OCI-LY7 (cell line): ENCODE results near the gene CD300C. TPM values are rescaled to one million over a fixed set of nuclear protein-coding genes. Genes with fewer than 3 reads are reported as not detected.

Experiments
- BruUV-seq: library from RNA; stranded (reverse); fragments of 400-500 nt; replicated peaks from 2 replicates; lab custom pipeline; 2021; lab: Mats Ljungman, UMichigan
- CTCF ChIA-PET: fragments of 300-600 bp; sonication (Branson Sonifier 250); formaldehyde crosslinking; loops from one replicate; lab custom pipeline; 2022; ENCODE audit warnings: antibody characterized with exemption; ENCODE audit not compliant: unreplicated experiment; lab: Charles Lee
- POLR2A ChIA-PET: fragments of 300-600 bp; sonication (Branson Sonifier 250); formaldehyde crosslinking; loops from one replicate; lab custom pipeline; 2022; ENCODE audit warnings: antibody characterized with exemption; lab: Charles Lee
- DNase-seq: peaks from one replicate; pipeline ENCODE4 v3.0.0-alpha.2; 2015; ENCODE audit warnings: low spot score
- H2AFZ ChIP-seq: fragments of 200-600 bp; sonication (generic), shearing (Covaris generic); 2 replicates; pipeline ENCODE4 v1.6.1; 2014; ENCODE audit warnings: mild to moderate bottlenecking, antibody characterized with exemption, low read length, moderate library complexity
- H3K27ac ChIP-seq: fragments of 200-600 bp; sonication (generic); 2 replicates; pipeline ENCODE4 v1.5.1; 2014; ENCODE audit warnings: mixed run types, low read depth, mild to moderate bottlenecking, moderate library complexity, low read length, inconsistent platforms; ENCODE audit not compliant: poor library complexity, severe bottlenecking
- H3K36me3 ChIP-seq: fragments of 200-600 bp; sonication (generic); 2 replicates; pipeline ENCODE4 v1.6.1; 2014; ENCODE audit warnings: mild to moderate bottlenecking, antibody characterized with exemption, low read length, moderate library complexity, mixed read lengths; ENCODE audit not compliant: insufficient read depth
- H3K4me1 ChIP-seq: fragments of 200-600 bp; sonication (generic); 2 replicates; pipeline ENCODE4 v1.5.1; 2014; ENCODE audit warnings: mild to moderate bottlenecking, low read length; ENCODE audit not compliant: insufficient read depth, poor library complexity, severe bottlenecking
- H3K4me2 ChIP-seq: fragments of 200-600 bp; sonication (generic); 2 replicates; pipeline ENCODE4 v1.6.1; 2014; ENCODE audit warnings: mild to moderate bottlenecking, low read length
- H3K4me3 ChIP-seq: fragments of 200-600 bp; sonication (generic); 2 replicates; pipeline ENCODE4 v1.5.1; 2014; ENCODE audit warnings: mild to moderate bottlenecking, low read depth, low read length; ENCODE audit not compliant: poor library complexity, severe bottlenecking
- H3K79me2 ChIP-seq: fragments of 200-600 bp; sonication (generic); 2 replicates; pipeline ENCODE4 v1.6.1; 2016; ENCODE audit warnings: low read depth, mild to moderate bottlenecking, low read length, moderate library complexity, mixed read lengths; ENCODE audit not compliant: insufficient read depth
- H3K9me2 ChIP-seq: fragments of 200-600 bp; sonication (generic); 2 replicates; pipeline ENCODE4 v1.6.1; 2016; ENCODE audit warnings: mild to moderate bottlenecking, low read length, mixed read lengths; ENCODE audit not compliant: insufficient read depth
- H3K9me3 ChIP-seq: fragments of 200-600 bp; sonication (generic); 2 replicates; pipeline ENCODE4 v1.6.1; 2014; ENCODE audit warnings: mild to moderate bottlenecking, mixed run types, low read length, mixed read lengths
- H4K20me1 ChIP-seq: fragments of 200-600 bp; sonication (generic); 2 replicates; pipeline ENCODE4 v1.6.1; 2014; ENCODE audit warnings: mild to moderate bottlenecking, antibody characterized with exemption, low read length, moderate library complexity, mixed read lengths; ENCODE audit not compliant: insufficient read depth
- CTCF ChIP-seq: fragments of 200-600 bp; sonication (generic); conservative IDR thresholded peaks from 2 replicates; pipeline ENCODE4 v1.5.1; 2014; ENCODE audit warnings: mild to moderate bottlenecking, antibody characterized with exemption, low read length, moderate library complexity, mixed read lengths
- EZH2phosphoT487 ChIP-seq: fragments of 200-600 bp; sonication (generic); IDR thresholded peaks from 2 replicates; pipeline ENCODE4 v1.6.1; 2018; ENCODE audit warnings: low read depth, borderline replicate concordance, mild to moderate bottlenecking, mixed run types, antibody characterized with exemption, low read length, moderate library complexity, mixed read lengths
- intact Hi-C: fragments of 100-400 bp; cut with micrococcal nuclease; formaldehyde crosslinking; loops from one replicate; pipeline ENCODE4 v1.10.0; 2022; ENCODE audit not compliant: unreplicated experiment
- total RNA-seq, 2 experiments: library from RNA; depleted of rRNA in 1 of 2; stranded (reverse); fragments of >200 nt in 1 of 2; shearing (Covaris generic) in 1 of 2; gene quantifications; 2 replicates each; pipeline ENCODE4 v1.2.3, GENCODE V29; 2014 to 2022

CD300C gene
- total RNA-seq, 2 experiments from 2014 or later = not detected

- H3K36me3 ChIP-seq = no peaks in the 10 kb centered on the region
- ChIA-PET CTCF (no interaction called here), POLR2A (no interaction called here)
- no peaks in the 10 kb centered on the region for H3K9me2 ChIP-seq
- TF ChIP-seq CTCF (no peak), EZH2phosphoT487 (no peak)
- H3K9me3 ChIP-seq = no peaks in the 10 kb centered on the region
- no peaks in the 10 kb centered on the region for H4K20me1 ChIP-seq
- H3K79me2 ChIP-seq = no peaks in the 10 kb centered on the region
- no peak overlapping the region for H3K4me3 ChIP-seq
- DNase-seq = no peak
- no TSS peak for BruUV-seq
- H3K27ac ChIP-seq = no peak overlapping the region
- H2AFZ ChIP-seq = no peak overlapping the region
- no peak overlapping the region for H3K4me2 ChIP-seq
- no peaks in the 10 kb centered on the region for H3K4me1 ChIP-seq
- intact Hi-C loops = no loop called here
Measured at GRCh38 chr17:74547264-74547663, 1.3 kb upstream of the CD300C start.

- DNase-seq = no peak
- Histone ChIP-seq H3K4me1 (no peaks in the 10 kb centered on the region), H2AFZ (no peak overlapping the region), H3K4me3 (no peak overlapping the region), H3K36me3 (no peaks in the 10 kb centered on the region), H4K20me1 (no peaks in the 10 kb centered on the region), H3K27ac (no peak overlapping the region), H3K9me3 (no peaks in the 10 kb centered on the region), H3K4me2 (no peak overlapping the region), H3K79me2 (no peaks in the 10 kb centered on the region), H3K9me2 (no peaks in the 10 kb centered on the region)
- TF ChIP-seq CTCF = no peak
- no peak for TF ChIP-seq EZH2phosphoT487
- ChIA-PET CTCF (interaction anchor here (0.5 kb wide), 1 partner anchor 92 kb away, joined by 3 read pairs; no protein-coding TSS in a partner anchor), POLR2A (no interaction called here)
- intact Hi-C loops = no loop called here
- BruUV-seq = no TSS peak
Measured at GRCh38 chr17:74546586-74546985, 671 bp upstream of the CD300C start.

GRCh38 chr17:74544991-74545842, 698 bp downstream of the CD300C start:
- no TSS peak for BruUV-seq
- TF ChIP-seq EZH2phosphoT487 (no peak), CTCF (no peak)
- no peaks in the 10 kb centered on the region for H3K36me3 ChIP-seq
- H3K9me3 ChIP-seq = no peaks in the 10 kb centered on the region
- H2AFZ ChIP-seq = no peak overlapping the region
- no peaks in the 10 kb centered on the region for H3K9me2 ChIP-seq
- DNase-seq = no peak
- no peak overlapping the region for H3K4me3 ChIP-seq
- no peak overlapping the region for H3K4me2 ChIP-seq
- H3K79me2 ChIP-seq = no peaks in the 10 kb centered on the region
- intact Hi-C loops = no loop called here
- POLR2A ChIA-PET = interaction anchor here (0.5 kb wide), 1 partner anchor 1818 kb away, joined by 3 read pairs; no protein-coding TSS in a partner anchor
- CTCF ChIA-PET = no interaction called here
- no peaks in the 10 kb centered on the region for H3K4me1 ChIP-seq
- H4K20me1 ChIP-seq = no peaks in the 10 kb centered on the region
- H3K27ac ChIP-seq = no peak overlapping the region
